Activated CD8-positive, alpha-beta memory T cell treated with anti-CD3 and anti-CD28 coated beads, Interleukin-2, amount 50 U/mL, for 48 hours (primary cell): Measurements from ENCODE around the gene TMEM207.

Experiments
- DNase-seq: peaks from one replicate; pipeline ENCODE4 v3.0.0-alpha.2; 2020

The TMEM207 gene

GRCh38 chr3:190381441-190381840 lies 68.3 kb downstream of the TMEM207 start:
- DNase-seq, result no peak

- DNase-seq, result no peak
These were observed 69.5 kb downstream of the TMEM207 start for GRCh38 chr3:190380184-190380583.
